HepG2 (cell line): ENCODE data around the gene PLEKHA5. TPM values are rescaled to one million over a fixed set of nuclear protein-coding genes. Genes with fewer than 3 reads are reported as not detected.
A peak's percentile ranks its signal among the peaks of the same experiment; 100 is the strongest.

ENCODE experiments used
- ASH2L ChIP-seq: fragments of 300-600, 200-600 bp; sonication (generic); IDR thresholded peaks from 2 replicates; pipeline ENCODE4 v1.7.0; 2017; ENCODE audit warnings: low read depth, mild to moderate bottlenecking, moderate library complexity, mixed read lengths, low read length; ENCODE audit not compliant: insufficient read length
- CBFB ChIP-seq: sonication (generic); formaldehyde crosslinking; IDR thresholded peaks from 2 replicates; pipeline ENCODE4 v1.4.0; 2020; ENCODE audit warnings: missing genetic modification reagents
- GZF1 ChIP-seq: sonication (generic); formaldehyde crosslinking; IDR thresholded peaks from 2 replicates; pipeline ENCODE4 v1.5.1; 2020; ENCODE audit warnings: mild to moderate bottlenecking, missing genetic modification reagents
- IKZF4 ChIP-seq: sonication (generic); formaldehyde crosslinking; IDR thresholded peaks from 2 replicates; pipeline ENCODE4 v1.5.1; 2020; ENCODE audit warnings: borderline replicate concordance, mild to moderate bottlenecking, low read depth, missing genetic modification reagents; ENCODE audit errors: not compliant biosample characterization
- KLF13 ChIP-seq: sonication (generic); formaldehyde crosslinking; IDR thresholded peaks from 2 replicates; pipeline ENCODE4 v1.4.0; 2020; ENCODE audit warnings: mild to moderate bottlenecking, missing genetic modification reagents
- MBD4 ChIP-seq: IDR thresholded peaks from 2 replicates; pipeline ENCODE4 v1.6.1; 2012; ENCODE audit warnings: low read length, inconsistent platforms, borderline replicate concordance
- MED1 ChIP-seq: sonication (generic); formaldehyde crosslinking; IDR thresholded peaks from 2 replicates; pipeline ENCODE4 v1.4.0; 2020; ENCODE audit warnings: missing genetic modification reagents
- MTA3 ChIP-seq: sonication (generic); formaldehyde crosslinking; IDR thresholded peaks from 2 replicates; pipeline ENCODE4 v1.4.0; 2020; ENCODE audit warnings: missing genetic modification reagents
- NFKB2 ChIP-seq: sonication (generic); formaldehyde crosslinking; IDR thresholded peaks from 2 replicates; pipeline ENCODE4 v1.4.0; 2020; ENCODE audit warnings: missing genetic modification reagents, borderline replicate concordance
- NKX3-1 ChIP-seq: sonication (generic); formaldehyde crosslinking; IDR thresholded peaks from 2 replicates; pipeline ENCODE4 v1.5.0; 2020; ENCODE audit warnings: missing genetic modification reagents
- PHF21A ChIP-seq: sonication (generic); formaldehyde crosslinking; IDR thresholded peaks from 2 replicates; pipeline ENCODE4 v1.5.0; 2020; ENCODE audit warnings: mild to moderate bottlenecking, missing genetic modification reagents
- PLRG1 ChIP-seq: fragments of 450-650 bp; conservative IDR thresholded peaks from 2 replicates; pipeline ENCODE4 v1.6.1; 2016
- RBM22 ChIP-seq: fragments of 200-400 bp; formaldehyde crosslinking; optimal IDR thresholded peaks from 2 replicates; pipeline ENCODE3; 2017; ENCODE audit warnings: mild to moderate bottlenecking, low read length, moderate library complexity
- SIX4 ChIP-seq: sonication (generic); formaldehyde crosslinking; IDR thresholded peaks from 2 replicates; pipeline ENCODE4 v1.4.0; 2020; ENCODE audit warnings: missing genetic modification reagents
- SMYD3 ChIP-seq: sonication (generic); formaldehyde crosslinking; IDR thresholded peaks from 2 replicates; pipeline ENCODE4 v1.8.1; 2023; ENCODE audit warnings: mild to moderate bottlenecking, missing genetic modification reagents
- STAT5B ChIP-seq: sonication (generic); formaldehyde crosslinking; IDR thresholded peaks from 2 replicates; pipeline ENCODE4 v1.4.0; 2020; ENCODE audit warnings: missing genetic modification reagents
- THYN1 ChIP-seq: sonication (generic); formaldehyde crosslinking; IDR thresholded peaks from 2 replicates; pipeline ENCODE4 v1.8.1; 2023; ENCODE audit warnings: low read depth, mild to moderate bottlenecking, moderate library complexity, missing genetic modification reagents, borderline replicate concordance
- U2AF1 ChIP-seq: fragments of 200-400 bp; formaldehyde crosslinking; optimal IDR thresholded peaks from 2 replicates; pipeline ENCODE3; 2017; ENCODE audit warnings: mild to moderate bottlenecking, low read depth, low read length
- ZNF256 ChIP-seq: sonication (generic); formaldehyde crosslinking; conservative IDR thresholded peaks from 2 replicates; pipeline ENCODE4 v1.4.0; 2020; ENCODE audit warnings: missing genetic modification reagents
- ZNF30 ChIP-seq: sonication (generic); formaldehyde crosslinking; IDR thresholded peaks from 2 replicates; pipeline ENCODE4 v1.5.0; 2020; ENCODE audit warnings: mild to moderate bottlenecking, missing genetic modification reagents
- ZNF337 ChIP-seq: sonication (generic); formaldehyde crosslinking; IDR thresholded peaks from 2 replicates; pipeline ENCODE4 v1.5.1; 2020; ENCODE audit warnings: missing genetic modification reagents, low read depth, mild to moderate bottlenecking, borderline replicate concordance
- ZNF468 ChIP-seq: sonication (generic); formaldehyde crosslinking; IDR thresholded peaks from 2 replicates; pipeline ENCODE4 v1.8.0; 2022; ENCODE audit warnings: mild to moderate bottlenecking, moderate library complexity, missing genetic modification reagents
- ZNF563 ChIP-seq: sonication (generic); formaldehyde crosslinking; IDR thresholded peaks from 2 replicates; pipeline ENCODE4 v1.8.0; 2022; ENCODE audit warnings: mild to moderate bottlenecking, moderate library complexity, missing genetic modification reagents
- ZNF772 ChIP-seq: sonication (generic); formaldehyde crosslinking; IDR thresholded peaks from 2 replicates; pipeline ENCODE4 v1.5.0; 2020; ENCODE audit warnings: mild to moderate bottlenecking, missing genetic modification reagents
- ZNF83 ChIP-seq: sonication (generic); formaldehyde crosslinking; IDR thresholded peaks from 2 replicates; pipeline ENCODE4 v1.4.0; 2020; ENCODE audit warnings: missing genetic modification reagents, mild to moderate bottlenecking, borderline replicate concordance
- polyA plus RNA-seq, 8 experiments: library from polyadenylated mRNA; depleted of rRNA in 3 of 8; stranded (reverse) in 7 of 8; unstranded in 1 of 8; fragments of >200 nt; fragmentation: Illumina TruSeq in 4 of 8; extraction: Trizol in 4 of 8; gene quantifications; 2 replicates each; pipeline versions ENCODE4 v1.2.1 to v1.2.3, GENCODE V29; 2011 to 2016; ENCODE audit warnings: low read depth in 4 of 8, missing spikeins in 1 of 8, mixed read lengths in 1 of 8; ENCODE audit not compliant: insufficient read depth in 1 of 8
- total RNA-seq, 5 experiments: library from RNA; depleted of rRNA; stranded (reverse); fragments of >200 nt; fragmentation: Illumina TruSeq; extraction: Trizol; gene quantifications; 2 replicates each; pipeline ENCODE4 v1.2.3, GENCODE V29; 2016; ENCODE audit warnings: low read depth in 1 of 5
- TF ChIP-seq, protein P1 (sequence below): sonication (generic); formaldehyde crosslinking; IDR thresholded peaks from 2 replicates; pipeline ENCODE4 v1.5.1; 2020; ENCODE audit warnings: missing genetic modification reagents, mild to moderate bottlenecking, borderline replicate concordance
- TF ChIP-seq, protein P2 (sequence below): sonication (generic); formaldehyde crosslinking; IDR thresholded peaks from 2 replicates; pipeline ENCODE4 v1.4.0; 2020; ENCODE audit warnings: mild to moderate bottlenecking, missing genetic modification reagents
- TF ChIP-seq, protein P3 (sequence below): sonication (generic); formaldehyde crosslinking; IDR thresholded peaks from 2 replicates; pipeline ENCODE4 v1.8.0; 2022; ENCODE audit warnings: mild to moderate bottlenecking, missing genetic modification reagents, moderate library complexity

PLEKHA5 gene
- total and polyA plus RNA-seq, 2 of the 13 experiments (the other 11 are each of a cell fraction or from before 2014, with no cell fraction given), result 4.2 to 15.4 TPM

DNA sequence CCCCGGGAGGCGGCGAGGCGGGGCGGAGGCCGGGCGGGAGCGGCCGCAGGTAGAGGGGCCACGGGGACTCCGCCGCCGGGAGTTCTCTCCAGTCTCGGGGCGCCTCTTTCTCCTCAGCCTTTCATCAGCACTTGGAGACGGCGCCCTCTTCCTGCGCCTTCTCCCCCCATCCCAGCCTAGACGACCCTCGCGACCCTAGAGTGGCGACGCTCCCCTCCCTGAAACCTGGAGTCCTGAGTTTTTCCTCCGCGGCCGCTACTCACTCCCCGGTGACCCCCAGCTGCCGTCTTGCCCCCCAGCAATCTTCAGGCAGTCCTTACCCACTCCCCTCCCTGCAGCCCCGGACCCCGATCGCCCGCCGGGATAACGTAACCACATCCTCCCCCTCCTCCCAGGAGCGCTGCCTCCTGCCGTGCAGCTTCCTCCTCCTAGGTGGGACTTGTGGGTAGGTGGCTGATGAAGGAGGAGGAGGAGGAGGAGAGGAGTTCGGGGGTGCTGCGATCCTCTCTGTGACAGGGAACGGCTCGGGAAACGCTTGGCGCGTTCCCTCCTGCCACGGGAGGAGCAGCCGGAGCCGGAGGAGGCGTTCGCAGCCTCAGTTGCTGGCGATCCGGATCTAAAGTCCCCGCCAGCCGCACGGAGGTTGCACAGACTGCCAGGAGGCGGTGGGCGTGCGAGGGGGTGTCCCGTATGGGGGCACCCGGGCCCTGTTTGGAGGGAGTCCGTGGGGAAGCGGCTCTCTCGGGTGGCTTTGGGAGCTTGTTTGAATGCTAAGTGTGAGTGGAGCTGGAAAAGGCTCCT, 891 bp downstream of the PLEKHA5 start (continued):
- TF ChIP-seq, protein P1, sequence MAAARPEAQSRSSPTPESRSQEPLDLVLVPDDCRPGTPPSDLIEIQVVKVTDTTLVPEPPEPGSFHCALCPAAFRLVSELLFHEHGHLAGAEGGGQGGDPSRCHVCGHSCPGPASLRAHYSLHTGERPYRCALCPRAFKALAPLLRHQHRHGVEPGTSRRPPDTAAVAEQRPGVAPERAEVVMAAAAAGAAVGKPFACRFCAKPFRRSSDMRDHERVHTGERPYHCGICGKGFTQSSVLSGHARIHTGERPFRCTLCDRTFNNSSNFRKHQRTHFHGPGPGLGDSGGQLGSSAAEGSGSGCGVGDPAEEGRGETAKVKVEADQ, result no peak
- TF ChIP-seq ZNF83 (CRISPR knock-in tag) (0 out of 2 replicates have a peak, but pooled peaks have one; percentile 17), IKZF4 (no peak), ASH2L (peak; percentile 27), CBFB (CRISPR knock-in tag) (no peak), ZNF337 (CRISPR knock-in tag) (no peak), SMYD3 (no peak), ZNF30 (no peak), NFKB2 (CRISPR knock-in tag) (no peak), MED1 (0 out of 2 replicates have a peak, but pooled peaks have one; percentile 18), THYN1 (CRISPR knock-in tag) (no peak), MTA3 (CRISPR knock-in tag) (no peak), STAT5B (CRISPR knock-in tag) (no peak), RBM22 (no peak), MBD4 (no peak), KLF13 (CRISPR knock-in tag) (no peak), PLRG1 (no peak), GZF1 (CRISPR knock-in tag) (no peak), ZNF256 (CRISPR knock-in tag) (no peak), SIX4 (CRISPR knock-in tag) (no peak), ZNF468 (no peak), PHF21A (CRISPR knock-in tag) (no peak), U2AF1 (no peak), ZNF772 (CRISPR knock-in tag) (0 out of 2 replicates have a peak, but pooled peaks have one; percentile 22), ZNF563 (CRISPR knock-in tag) (no peak), NKX3-1 (CRISPR knock-in tag) (no peak)
- TF ChIP-seq, protein P2, sequence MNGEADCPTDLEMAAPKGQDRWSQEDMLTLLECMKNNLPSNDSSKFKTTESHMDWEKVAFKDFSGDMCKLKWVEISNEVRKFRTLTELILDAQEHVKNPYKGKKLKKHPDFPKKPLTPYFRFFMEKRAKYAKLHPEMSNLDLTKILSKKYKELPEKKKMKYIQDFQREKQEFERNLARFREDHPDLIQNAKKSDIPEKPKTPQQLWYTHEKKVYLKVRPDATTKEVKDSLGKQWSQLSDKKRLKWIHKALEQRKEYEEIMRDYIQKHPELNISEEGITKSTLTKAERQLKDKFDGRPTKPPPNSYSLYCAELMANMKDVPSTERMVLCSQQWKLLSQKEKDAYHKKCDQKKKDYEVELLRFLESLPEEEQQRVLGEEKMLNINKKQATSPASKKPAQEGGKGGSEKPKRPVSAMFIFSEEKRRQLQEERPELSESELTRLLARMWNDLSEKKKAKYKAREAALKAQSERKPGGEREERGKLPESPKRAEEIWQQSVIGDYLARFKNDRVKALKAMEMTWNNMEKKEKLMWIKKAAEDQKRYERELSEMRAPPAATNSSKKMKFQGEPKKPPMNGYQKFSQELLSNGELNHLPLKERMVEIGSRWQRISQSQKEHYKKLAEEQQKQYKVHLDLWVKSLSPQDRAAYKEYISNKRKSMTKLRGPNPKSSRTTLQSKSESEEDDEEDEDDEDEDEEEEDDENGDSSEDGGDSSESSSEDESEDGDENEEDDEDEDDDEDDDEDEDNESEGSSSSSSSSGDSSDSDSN (CRISPR knock-in tag), result peak; percentile 87
- TF ChIP-seq, protein P3, sequence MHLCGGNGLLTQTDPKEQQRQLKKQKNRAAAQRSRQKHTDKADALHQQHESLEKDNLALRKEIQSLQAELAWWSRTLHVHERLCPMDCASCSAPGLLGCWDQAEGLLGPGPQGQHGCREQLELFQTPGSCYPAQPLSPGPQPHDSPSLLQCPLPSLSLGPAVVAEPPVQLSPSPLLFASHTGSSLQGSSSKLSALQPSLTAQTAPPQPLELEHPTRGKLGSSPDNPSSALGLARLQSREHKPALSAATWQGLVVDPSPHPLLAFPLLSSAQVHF (CRISPR knock-in tag), result 0 out of 2 replicates have a peak, but pooled peaks have one; percentile 35
